Activated CD4-positive, alpha-beta T cell treated with anti-CD3 and anti-CD28 coated beads for 24 hours (primary cell): ENCODE results near the gene ANO1.

Experiments
- DNase-seq, 2 donors: peaks; one replicate each; pipeline ENCODE4 v3.0.0-alpha.2; 2020; ENCODE audit warnings: low read depth in 2 of 2

The ANO1 gene

GRCh38 chr11:70050243-70050642 lies 27.9 kb upstream of the ANO1 start:
- DNase-seq: no peak

GRCh38 chr11:70054004-70054403 lies 24.1 kb upstream of the ANO1 start:
- DNase-seq: no peak

GRCh38 chr11:70055444-70055843 lies 22.7 kb upstream of the ANO1 start:
- no peak for DNase-seq

- DNase-seq: no peak
These were observed 21.0 kb upstream of the ANO1 start for GRCh38 chr11:70057080-70057479.

- DNase-seq: no peak
These were observed 18.1 kb upstream of the ANO1 start for GRCh38 chr11:70059971-70060370.

GRCh38 chr11:70060611-70061293 lies 17.4 kb upstream of the ANO1 start:
- no peak for DNase-seq

GRCh38 chr11:70061734-70062133 lies 16.4 kb upstream of the ANO1 start:
- no peak for DNase-seq

- DNase-seq: no peak
These were observed 15.0 kb upstream of the ANO1 start for GRCh38 chr11:70063121-70063520.

- DNase-seq: no peak
These were observed 14.6 kb upstream of the ANO1 start for GRCh38 chr11:70063555-70063954.

GRCh38 chr11:70064008-70064725 lies 13.9 kb upstream of the ANO1 start:
- no peak for DNase-seq

GRCh38 chr11:70064726-70065317 lies 13.3 kb upstream of the ANO1 start:
- DNase-seq: no peak

GRCh38 chr11:70065318-70066135 lies 12.6 kb upstream of the ANO1 start:
- no peak for DNase-seq

- no peak for DNase-seq
These were observed 12.0 kb upstream of the ANO1 start for GRCh38 chr11:70066136-70066520.

- DNase-seq: no peak
These were observed 11.5 kb upstream of the ANO1 start for GRCh38 chr11:70066628-70067027.

- no peak for DNase-seq
These were observed 11.1 kb upstream of the ANO1 start for GRCh38 chr11:70067036-70067435.

GRCh38 chr11:70067591-70068341 lies 10.4 kb upstream of the ANO1 start:
- no peak for DNase-seq

- DNase-seq: no peak
These were observed 9.8 kb upstream of the ANO1 start for GRCh38 chr11:70068345-70068744.

GRCh38 chr11:70068950-70069349 lies 9.2 kb upstream of the ANO1 start:
- no peak for DNase-seq

- DNase-seq: no peak
These were observed 7.4 kb upstream of the ANO1 start for GRCh38 chr11:70070706-70071105.

- no peak for DNase-seq
These were observed 6.1 kb upstream of the ANO1 start for GRCh38 chr11:70071996-70072395.

GRCh38 chr11:70072461-70072860 lies 5.7 kb upstream of the ANO1 start:
- no peak for DNase-seq
